Ramos (cell line): ENCODE data around the gene C1orf50.
"Not testable (repeated sequence)": the region's sequence is repeated elsewhere in the genome, so short reads cannot be mapped to it uniquely, and the experiment has no call there.

Source experiments
- in situ Hi-C: fragments of 300-500 bp; cut with MboI; formaldehyde crosslinking; loops from one replicate; pipeline ENCODE4 v1.14.3; 2022; ENCODE audit warnings: low sequenced_read_pairs; ENCODE audit not compliant: unreplicated experiment

Gene C1orf50

DNA sequence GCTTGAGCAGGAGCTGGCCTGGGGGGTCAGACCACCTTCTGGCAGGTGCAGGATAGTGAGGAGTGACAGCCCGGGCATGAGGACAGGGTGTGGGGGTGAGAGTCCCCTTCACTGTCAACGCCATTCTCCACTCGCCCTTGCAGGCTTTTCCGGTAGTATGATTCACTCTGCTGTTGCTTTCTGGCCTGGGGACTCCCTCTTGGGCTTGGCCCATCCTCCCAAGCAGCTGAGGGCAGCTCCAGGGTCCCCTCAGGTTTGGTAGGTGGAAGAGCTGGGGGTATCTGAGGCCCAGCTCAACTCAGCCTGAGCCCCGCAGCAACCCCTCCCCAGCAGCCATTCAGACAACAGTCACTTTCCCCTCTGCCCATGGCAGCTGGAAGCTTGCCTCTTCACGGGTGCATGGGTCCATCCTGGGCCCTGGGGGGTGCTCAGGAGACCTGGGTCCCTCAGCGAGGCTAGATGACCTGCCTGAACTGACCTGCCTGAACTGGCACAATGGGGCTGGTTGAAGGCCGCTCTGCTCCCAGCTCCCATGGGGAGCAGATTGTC lies 28.3 kb upstream of the C1orf50 start:
- in situ Hi-C loops = loop anchor here (10.0 to 25.0 kb wide), 2 partner anchors 151 to 394 kb away; no protein-coding TSS in a partner anchor

DNA sequence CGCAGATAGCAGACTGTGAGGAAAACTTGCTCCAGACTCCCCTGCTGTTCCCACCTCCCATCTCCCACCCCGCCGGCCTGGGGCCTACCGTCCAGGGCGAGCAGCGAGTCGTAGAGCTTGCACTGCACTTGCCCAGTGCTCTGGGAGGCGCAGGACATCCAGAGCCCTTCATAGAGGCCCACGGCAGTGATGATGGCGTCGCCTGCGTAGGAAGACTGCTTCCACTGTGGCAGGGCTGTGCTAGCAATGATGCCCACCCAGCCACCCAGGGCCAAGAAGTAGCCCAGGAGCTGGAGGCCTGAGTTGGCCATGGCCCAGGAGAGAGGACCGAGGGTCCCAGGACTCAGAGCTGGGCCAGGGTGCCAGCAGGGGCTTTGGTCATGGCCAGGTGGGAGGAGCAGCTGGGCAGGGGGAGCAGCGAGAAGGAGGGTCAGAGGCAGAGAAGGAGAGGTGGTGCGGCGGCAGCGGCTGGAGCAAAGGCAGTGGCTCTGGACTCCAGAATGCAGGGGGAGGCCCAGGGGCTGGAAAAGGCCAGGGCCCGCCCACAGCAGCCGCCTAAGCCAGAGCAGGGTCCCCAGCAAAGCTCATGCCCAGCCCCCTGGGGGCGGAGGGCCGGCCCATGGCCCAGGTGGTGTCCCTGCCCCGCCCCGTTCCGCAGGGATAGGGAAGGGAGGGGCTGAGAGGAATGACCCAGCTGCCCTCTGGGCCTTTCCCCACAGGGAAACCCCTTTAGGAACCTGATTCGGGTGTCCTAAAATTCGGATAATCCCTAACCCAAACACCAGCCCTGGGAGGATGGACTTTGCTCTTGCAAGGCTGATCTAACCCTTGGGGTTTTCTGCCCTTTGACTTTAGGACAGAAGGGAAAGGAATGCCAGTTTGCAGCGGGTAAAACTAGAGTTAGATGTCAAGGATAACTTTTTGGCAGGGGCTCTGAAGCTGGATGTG lies 27.0 kb upstream of the C1orf50 start, which contains the start of gene CLDN19:
CLDN19 (minus strand) TSS at position 484 of the 948 bp plus-strand sequence; CDS start at position 311, 173 bp downstream.
- in situ Hi-C loops = loop anchor here (10.0 to 25.0 kb wide), 3 partner anchors 153 to 595 kb away; no protein-coding TSS in a partner anchor

DNA sequence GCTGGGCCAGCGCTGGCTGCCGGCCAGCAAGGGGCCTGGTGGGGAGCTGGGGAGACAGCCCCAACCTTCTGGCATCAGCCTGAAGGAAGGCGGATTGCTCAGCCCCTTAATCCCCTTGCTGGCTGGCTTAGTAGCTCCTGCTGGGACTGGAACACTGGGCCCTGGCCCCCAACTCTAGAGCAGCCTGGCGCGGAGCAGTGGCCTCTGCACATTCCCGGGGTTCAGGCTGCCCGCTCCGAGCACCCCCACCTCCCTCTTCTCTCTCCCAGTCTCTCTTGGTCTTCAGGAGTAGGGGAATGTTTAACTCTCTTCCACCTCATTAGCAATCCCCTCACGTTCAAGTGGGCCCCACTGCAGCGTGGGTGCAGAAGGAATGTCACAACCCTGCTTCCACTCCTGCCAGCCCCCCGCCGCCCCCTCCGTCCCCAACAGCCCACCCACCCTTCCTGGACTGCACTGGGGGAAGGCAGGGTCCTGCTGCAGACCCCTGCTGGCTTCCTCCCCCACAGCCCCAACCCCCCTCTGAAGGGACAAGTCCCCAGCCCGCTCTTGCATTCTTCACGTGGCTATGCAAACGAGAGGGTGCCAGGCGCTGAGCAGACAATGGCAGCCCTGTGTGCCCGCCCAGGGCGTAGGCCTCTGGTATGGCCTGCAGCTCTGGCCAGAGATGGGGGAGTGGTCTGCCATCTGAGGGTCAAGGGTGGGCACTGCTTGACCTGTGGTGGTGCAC lies 26.0 kb upstream of the C1orf50 start:
- in situ Hi-C loops = loop anchor here (10.0 to 25.0 kb wide), 2 partner anchors 154 to 596 kb away; no protein-coding TSS in a partner anchor

DNA sequence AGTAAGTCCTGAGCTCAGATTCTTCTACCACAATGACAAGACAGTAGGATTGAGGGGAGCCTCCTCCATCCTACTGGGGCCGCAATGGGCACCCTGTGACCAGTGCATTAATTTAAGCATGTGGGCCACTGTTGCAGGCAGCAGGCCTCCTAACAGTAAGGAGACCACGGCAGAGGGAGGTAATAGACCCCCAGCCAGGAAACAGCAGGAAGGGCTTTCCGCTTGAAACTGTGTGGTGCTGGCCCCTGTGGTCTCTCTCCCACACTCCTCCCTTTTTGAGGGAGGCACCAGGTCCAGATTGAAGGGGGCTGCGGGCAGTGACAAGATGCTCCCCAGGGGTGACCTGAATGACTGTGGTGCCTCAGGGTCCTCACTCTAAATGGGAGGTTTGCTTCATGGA lies 25.3 kb upstream of the C1orf50 start:
- in situ Hi-C loops = loop anchor here (10.0 to 25.0 kb wide), 2 partner anchors 154 to 597 kb away; no protein-coding TSS in a partner anchor

DNA sequence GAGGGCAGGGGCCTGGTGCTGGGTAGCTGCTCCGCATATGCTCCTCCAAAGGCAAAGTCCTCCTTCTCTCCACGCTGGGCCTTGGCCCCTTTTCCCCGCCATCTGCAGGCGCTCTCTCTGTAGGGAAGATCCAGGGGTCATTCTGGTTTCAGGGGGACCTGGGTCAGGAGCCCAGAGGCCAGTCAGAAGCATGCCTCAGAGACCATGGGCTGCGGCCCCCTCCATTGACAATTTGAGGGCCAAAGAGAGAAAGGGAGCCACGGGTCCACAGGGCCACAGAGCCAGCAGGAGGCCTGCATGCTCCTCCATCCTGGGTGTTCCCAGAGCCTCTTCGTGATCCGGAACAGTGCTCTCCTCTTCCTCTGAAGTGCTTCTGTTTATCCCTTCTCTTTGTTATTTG lies 24.9 kb upstream of the C1orf50 start:
- in situ Hi-C loops = loop anchor here (10.0 to 25.0 kb wide), 2 partner anchors 155 to 597 kb away; no protein-coding TSS in a partner anchor

DNA sequence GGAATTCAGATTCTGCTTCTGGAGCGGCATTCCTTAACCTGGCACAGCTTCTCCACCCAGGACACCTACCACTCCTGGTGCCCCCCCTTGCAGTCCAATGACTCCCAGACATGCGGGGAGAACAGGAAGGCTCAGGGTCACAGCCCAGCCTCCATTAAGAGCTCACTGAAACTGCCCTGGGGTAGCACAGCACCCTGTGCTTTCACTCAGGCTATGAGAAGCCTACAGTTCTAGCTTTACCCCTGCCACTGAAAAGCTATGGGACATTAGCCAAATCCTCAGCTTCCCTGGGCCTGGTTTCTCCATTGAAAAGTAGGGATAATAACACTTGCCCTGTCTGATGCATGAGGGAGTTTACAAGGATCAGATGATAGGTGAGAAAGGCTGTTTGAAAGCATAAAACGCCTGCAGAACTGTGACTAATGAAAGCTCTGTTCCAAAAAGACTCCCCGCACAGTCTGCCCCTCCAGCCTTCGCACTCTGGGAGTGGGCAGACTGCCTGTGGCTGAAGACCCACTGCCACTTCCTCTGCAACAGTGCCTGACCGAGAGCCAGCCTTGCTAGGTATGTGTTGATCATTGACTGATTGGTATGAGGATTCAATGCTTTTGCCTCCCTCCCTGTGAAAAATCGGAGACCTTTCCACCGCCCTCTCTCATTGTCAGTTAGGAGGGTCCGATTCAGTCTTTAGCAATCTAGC lies 24.3 kb upstream of the C1orf50 start:
- in situ Hi-C loops = loop anchor here (10.0 to 25.0 kb wide), 2 partner anchors 155 to 598 kb away; no protein-coding TSS in a partner anchor

DNA sequence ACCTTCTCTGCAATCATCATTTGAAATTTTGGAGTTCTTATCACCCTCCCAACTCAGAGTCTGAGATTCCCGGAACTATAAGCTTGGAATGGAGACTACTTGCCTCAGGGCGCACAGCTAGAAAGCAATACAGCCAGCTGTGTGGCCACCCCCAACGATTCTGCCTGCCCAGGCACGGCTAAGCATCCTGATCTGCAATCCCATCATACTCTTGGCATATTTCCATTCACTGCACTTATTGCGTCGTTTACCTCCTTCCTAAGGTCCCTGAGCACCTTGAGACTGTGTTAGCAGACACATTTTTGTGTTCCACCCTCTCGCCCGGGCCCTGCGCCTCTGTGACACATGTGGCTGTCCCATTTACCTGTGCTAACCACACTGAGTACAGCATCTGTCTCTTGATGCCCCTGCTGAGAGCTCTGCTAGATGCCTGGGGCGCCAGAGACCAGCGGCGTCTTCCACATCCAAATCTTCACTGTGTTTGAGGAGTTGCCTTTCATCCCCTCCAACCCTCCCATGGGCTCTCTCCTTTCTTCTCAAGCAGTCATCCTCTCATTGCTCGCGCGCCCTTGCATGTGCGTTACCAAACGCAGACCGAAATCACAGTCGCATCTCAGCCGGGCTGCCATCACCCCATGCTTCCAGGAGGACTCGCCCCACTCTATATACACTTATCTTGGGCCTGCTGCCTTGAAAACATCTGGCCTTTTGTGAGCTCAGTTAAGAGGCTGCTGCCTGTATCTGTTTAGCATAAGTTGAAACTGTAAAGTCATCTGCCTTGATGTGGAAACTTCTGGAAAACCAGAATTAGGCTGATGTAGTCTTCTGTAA lies 23.5 kb upstream of the C1orf50 start:
- in situ Hi-C loops = loop anchor here (10.0 to 25.0 kb wide), 2 partner anchors 156 to 599 kb away; no protein-coding TSS in a partner anchor

DNA sequence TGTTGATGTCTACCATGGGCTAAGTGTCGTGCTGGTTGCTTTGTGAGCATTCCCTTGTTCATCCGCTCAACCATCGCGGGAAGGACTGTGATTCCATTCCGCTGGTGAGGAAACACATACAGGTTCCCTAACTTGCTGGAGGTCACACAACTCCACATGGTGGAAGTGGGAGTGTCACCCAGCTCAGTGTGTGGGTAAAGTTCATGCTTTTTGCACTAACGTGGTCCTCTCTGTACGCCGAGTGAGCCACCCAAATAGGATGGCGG lies 23.0 kb upstream of the C1orf50 start:
- in situ Hi-C loops = loop anchor here (10.0 to 25.0 kb wide), 2 partner anchors 157 to 599 kb away; no protein-coding TSS in a partner anchor

DNA sequence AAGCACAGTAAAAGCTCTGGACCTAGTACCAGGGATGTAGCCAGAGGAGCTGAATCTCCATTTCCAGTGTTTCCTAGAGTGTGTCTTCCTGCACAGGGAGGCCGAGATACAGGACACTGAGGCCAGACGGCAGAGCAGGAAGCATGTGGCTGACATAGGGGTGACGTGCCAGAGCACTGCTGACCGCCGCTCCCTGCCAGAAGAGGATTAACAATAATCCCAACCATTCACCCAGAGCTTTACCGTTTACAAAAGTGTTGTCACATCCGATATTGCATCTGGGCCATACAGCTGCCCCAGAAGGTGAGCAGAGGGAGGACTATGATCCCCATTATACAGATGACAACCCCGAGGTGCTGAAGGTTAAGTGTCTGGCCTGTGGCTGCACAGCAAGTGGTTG lies 21.2 kb upstream of the C1orf50 start:
- in situ Hi-C loops = loop anchor here (10.0 to 25.0 kb wide), 2 partner anchors 159 to 601 kb away; no protein-coding TSS in a partner anchor

DNA sequence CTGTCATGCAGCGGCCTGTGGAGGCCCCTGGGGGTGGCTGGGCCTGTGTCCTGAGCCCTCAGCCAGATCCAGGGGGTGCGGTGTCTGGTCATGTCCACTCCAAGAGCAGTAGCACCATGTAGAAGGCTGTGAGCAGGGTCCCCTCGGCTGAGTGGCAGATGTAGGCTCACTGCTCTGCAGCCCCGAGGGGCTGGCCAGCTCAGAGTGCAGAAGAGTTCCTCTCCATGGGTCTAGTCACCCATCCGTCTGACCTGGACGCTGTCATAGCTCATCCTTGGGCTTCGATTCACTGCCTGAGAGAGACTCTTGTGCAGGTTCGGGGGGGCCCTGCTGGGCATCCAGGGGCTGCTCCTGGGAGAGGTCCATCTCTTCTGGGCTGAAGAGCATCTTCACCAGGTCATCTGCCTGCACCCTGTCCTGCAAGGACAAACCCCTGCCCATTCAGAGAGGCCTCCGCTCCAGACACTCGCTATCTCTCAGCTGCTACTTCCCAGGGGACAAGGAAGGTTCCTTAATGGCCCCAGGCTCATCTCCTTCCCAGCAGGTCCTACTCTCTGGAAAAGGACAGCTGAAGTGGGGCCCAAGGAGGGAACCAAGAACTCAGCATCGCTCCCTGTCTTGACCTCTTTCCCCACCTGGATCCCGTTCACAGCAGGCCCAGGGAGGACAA lies 20.5 kb upstream of the C1orf50 start:
- in situ Hi-C loops = loop anchor here (10.0 to 25.0 kb wide), 2 partner anchors 159 to 602 kb away; no protein-coding TSS in a partner anchor

DNA sequence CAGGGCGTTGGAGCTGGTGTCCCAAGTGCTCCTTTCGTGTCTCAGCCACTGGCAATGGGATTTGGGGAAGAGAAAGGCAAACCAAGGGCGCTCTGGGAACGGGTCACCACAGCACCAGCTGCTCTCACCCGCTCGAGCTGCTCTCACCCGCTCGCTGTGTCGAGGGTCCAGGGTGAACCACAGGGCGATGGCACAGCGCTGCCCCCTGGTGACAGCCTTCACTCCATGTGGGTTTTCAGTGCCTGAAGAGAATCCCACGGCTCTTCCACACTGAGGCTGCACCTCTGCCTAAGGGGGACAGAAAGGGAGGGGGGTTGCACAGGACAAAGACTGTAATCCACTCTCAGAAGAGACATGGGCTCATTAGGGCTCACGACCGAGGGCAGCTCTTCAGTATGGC lies 19.9 kb upstream of the C1orf50 start:
- in situ Hi-C loops = loop anchor here (10.0 to 25.0 kb wide), 2 partner anchors 160 to 602 kb away; no protein-coding TSS in a partner anchor

DNA sequence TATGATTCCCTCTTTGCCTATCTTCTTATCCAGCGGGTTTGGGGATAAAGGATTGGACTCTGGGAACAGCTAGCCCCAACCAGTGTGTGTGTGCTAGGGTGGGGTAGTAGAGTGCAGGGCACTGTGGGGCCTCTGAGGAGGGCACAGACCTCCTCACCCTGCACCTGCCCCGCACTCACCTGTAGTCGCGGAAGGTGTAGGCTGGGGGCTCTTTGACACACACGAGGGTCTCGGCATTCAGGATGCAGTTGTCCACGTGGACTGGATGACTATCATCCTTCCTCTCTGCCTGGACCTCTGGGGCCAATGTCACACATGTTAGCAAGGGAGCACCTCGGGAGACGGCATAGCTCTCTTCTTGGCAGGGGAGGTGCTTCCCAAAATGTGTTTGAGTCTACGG lies 19.0 kb upstream of the C1orf50 start:
- in situ Hi-C loops = loop anchor here (10.0 to 25.0 kb wide), 2 partner anchors 161 to 603 kb away; no protein-coding TSS in a partner anchor

DNA sequence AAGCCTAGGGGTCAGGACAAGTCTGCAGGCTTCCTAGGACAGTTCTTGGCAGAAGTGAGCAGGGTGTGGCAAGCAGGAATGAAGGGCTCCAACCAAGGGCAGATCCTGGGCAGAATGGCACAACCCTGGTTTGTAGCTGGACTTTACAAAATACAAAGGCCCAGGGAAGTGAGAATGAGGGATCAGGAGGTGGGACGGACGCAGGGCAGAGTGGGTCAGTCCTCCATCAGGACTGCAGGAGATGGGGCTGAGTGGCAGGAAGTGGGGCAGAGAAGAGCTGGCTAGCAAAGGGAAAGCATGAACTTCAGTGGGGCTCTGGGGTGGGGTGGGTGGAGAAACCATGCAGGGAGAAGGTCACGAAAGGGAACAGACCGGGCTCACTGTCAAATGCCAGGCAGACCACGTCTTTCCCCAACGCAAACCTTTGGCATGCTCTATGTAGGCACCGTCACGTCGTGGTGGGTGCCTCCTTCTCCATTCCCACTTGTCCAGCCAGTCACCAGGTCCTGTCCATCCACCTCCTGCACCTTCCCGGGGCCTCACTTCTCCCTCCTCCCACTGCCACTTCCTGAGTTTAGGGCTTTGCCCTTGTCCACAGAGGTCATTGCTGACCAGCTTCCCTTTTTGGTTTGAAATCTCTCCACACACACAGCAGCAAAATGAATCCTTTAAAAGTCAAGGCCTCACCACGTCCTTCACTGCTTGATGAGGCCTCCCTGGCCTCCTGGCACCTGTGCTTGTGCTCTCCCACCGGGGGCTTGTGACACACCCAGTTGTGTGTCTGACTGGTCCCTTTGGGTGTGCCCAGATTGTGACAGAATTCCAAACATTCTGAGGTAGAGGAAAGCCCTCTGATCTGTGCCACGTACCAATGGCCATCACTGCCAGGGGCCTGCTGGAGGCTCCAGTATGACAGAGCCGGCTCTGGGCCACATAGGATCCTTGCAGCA lies 18.3 kb upstream of the C1orf50 start:
- in situ Hi-C loops = loop anchor here (10.0 to 25.0 kb wide), 2 partner anchors 161 to 604 kb away; no protein-coding TSS in a partner anchor

DNA sequence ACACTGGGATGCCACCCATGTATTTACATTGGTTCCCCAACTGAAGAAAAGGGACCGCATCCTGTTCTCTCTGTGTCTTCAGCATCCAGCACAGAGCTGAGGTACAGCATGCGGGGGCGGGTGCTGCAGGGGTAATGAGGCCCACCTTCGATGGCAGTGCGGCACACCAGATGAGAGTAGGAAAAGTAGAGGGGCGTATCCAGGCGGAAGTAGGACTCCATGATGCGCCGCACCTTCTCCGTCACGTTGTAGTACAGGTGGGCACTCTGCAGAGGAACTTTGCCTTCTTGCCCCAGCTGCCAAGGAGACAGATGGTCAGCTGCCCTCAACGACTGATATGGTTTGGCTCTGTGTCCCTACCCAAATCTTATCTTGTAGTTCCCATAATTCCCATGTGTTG lies 17.0 kb upstream of the C1orf50 start:
- in situ Hi-C loops = no loop called here

DNA sequence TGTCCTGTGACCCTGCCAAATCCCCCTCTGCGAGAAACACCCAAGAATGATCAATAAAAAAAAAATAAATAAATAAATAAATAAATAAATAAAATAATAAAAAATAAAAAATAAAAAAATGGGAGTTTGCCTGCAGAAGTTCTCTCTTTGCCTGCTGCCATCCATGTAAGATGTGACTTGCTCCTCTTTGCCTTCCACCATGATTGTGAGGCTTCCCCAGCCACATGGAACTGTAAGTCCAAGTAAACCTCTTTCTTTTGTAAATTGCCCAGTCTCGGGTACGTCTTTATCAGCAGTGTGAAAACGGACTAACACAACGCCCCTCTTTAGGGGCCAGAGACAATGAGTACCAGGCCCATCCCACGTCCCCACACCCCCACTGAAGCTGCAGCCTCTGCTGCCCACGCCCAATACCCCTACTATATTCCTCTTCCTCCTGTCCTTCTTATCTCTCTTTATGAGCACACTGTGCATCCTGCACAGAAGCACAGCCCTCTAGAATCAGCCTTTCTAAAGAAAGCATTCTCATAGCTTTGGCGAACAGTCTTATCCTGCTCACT lies 15.5 kb upstream of the C1orf50 start:
- in situ Hi-C loops = not testable (repeated sequence)

DNA sequence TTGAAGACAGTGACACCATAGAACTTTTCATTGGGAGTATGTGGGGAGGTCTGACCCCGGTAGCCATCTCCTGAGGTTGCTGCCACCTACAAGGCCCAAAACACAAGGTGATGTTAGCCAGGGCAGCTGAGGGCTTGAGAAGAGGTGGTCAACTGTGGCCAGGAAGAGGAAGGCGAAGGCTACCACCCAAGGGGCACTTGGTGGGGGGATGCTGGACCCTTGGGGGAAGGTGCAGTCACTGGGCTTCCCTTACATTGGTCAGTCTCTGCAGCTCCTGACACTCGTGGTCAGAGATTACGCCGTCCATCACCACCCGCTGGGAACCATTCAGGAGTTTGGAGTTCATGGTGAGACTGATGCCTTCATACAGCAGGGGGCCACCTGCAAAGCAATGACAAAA lies 14.8 kb upstream of the C1orf50 start:
- in situ Hi-C loops = no loop called here

DNA sequence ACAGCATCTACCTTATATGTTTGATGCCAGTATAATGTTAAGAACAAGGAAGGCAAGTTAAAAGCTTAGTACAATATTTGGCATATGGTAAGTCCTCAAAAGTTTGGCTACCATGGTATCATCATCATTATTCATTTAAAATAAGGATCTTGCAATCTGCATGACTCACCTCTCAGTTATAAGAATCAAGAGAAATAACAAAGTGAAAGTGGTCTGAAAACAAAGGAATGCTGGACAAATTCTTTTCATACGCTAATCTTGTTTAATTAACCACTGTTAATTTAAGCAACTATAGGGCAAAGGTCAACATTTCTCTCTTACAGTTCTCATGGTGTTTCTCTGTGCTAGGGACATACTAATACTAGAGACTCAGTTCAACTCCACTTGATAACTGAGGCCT lies 14.0 kb upstream of the C1orf50 start:
- in situ Hi-C loops = no loop called here
